BE2C (cell line): ENCODE results near the gene GNG12.

Source experiments
- DNase-seq: peaks from one replicate; pipeline ENCODE4 v3.0.0-alpha.2; 2020
- H3K27me3 ChIP-seq: fragments of 250-450 bp; sonication (Bioruptor Pico); 2 replicates; pipeline ENCODE4 v1.5.1; 2020; ENCODE audit warnings: mild to moderate bottlenecking
- H3K36me3 ChIP-seq: fragments of 250-450 bp; sonication (Bioruptor Pico); 2 replicates; pipeline ENCODE4 v1.5.1; 2020; ENCODE audit warnings: mild to moderate bottlenecking
- H3K4me1 ChIP-seq: fragments of 250-450 bp; sonication (Bioruptor Pico); 2 replicates; pipeline ENCODE4 v1.5.1; 2020
- H3K4me3 ChIP-seq: 2 replicates; pipeline ENCODE4 v1.5.1; 2011; ENCODE audit warnings: low read depth, low read length
- H3K9me3 ChIP-seq: fragments of 250-450 bp; sonication (Bioruptor Pico); 2 replicates; pipeline ENCODE4 v1.5.1; 2020
- CTCF ChIP-seq: IDR thresholded peaks from 2 replicates; pipeline ENCODE4 v1.5.1; 2012; ENCODE audit warnings: mild to moderate bottlenecking, low read depth, low read length

GNG12 gene

GRCh38 chr1:67795179-67795912 lies 37.9 kb downstream of the GNG12 start:
- Histone ChIP-seq H3K36me3 (no peaks in the 10 kb centered on the region), H3K4me1 (no peaks in the 10 kb centered on the region), H3K9me3 (no peaks in the 10 kb centered on the region), H3K27me3 (no peaks in the 10 kb centered on the region), H3K4me3 (no peak overlapping the region)
- no peak for DNase-seq
- no peak for TF ChIP-seq CTCF

- Histone ChIP-seq H3K4me1 (no peaks in the 10 kb centered on the region), H3K4me3 (no peak overlapping the region), H3K9me3 (no peaks in the 10 kb centered on the region), H3K36me3 (no peaks in the 10 kb centered on the region), H3K27me3 (no peaks in the 10 kb centered on the region)
- DNase-seq: no peak
- TF ChIP-seq CTCF: no peak
Observed at GRCh38 chr1:67793562-67793961, 39.7 kb downstream of the GNG12 start.

GRCh38 chr1:67792741-67793458 lies 40.4 kb downstream of the GNG12 start:
- Histone ChIP-seq H3K4me1 (no peaks in the 10 kb centered on the region), H3K36me3 (no peaks in the 10 kb centered on the region), H3K9me3 (no peaks in the 10 kb centered on the region), H3K27me3 (no peaks in the 10 kb centered on the region), H3K4me3 (no peak overlapping the region)
- DNase-seq: no peak
- no peak for TF ChIP-seq CTCF

- Histone ChIP-seq H3K36me3 (no peaks in the 10 kb centered on the region), H3K9me3 (no peaks in the 10 kb centered on the region), H3K4me3 (no peak overlapping the region), H3K27me3 (no peaks in the 10 kb centered on the region), H3K4me1 (no peaks in the 10 kb centered on the region)
- TF ChIP-seq CTCF: no peak
- DNase-seq: no peak
Observed at GRCh38 chr1:67792103-67792502, 41.2 kb downstream of the GNG12 start.

GRCh38 chr1:67791686-67792085 lies 41.6 kb downstream of the GNG12 start:
- no peak overlapping the region for H3K4me3 ChIP-seq
- H3K4me1 ChIP-seq: no peaks in the 10 kb centered on the region
- no peaks in the 10 kb centered on the region for H3K9me3 ChIP-seq
- DNase-seq: no peak
- no peaks in the 10 kb centered on the region for H3K36me3 ChIP-seq
- TF ChIP-seq CTCF: no peak
- no peaks in the 10 kb centered on the region for H3K27me3 ChIP-seq

GRCh38 chr1:67791261-67791660 lies 42.0 kb downstream of the GNG12 start:
- H3K4me3 ChIP-seq: no peak overlapping the region
- no peaks in the 10 kb centered on the region for H3K9me3 ChIP-seq
- H3K4me1 ChIP-seq: no peaks in the 10 kb centered on the region
- TF ChIP-seq CTCF: no peak
- no peaks in the 10 kb centered on the region for H3K27me3 ChIP-seq
- no peaks in the 10 kb centered on the region for H3K36me3 ChIP-seq
- no peak for DNase-seq
